Astrocyte (in vitro differentiated cells and primary cell): ENCODE measurements around the gene B9D1.

Experiments
- CTCF ChIP-seq: IDR thresholded peaks from 2 replicates; pipeline ENCODE4 v1.5.1; 2011; ENCODE audit warnings: low read depth, mild to moderate bottlenecking, inconsistent platforms, low read length, moderate library complexity; ENCODE audit not compliant: insufficient read depth
- EZH2 ChIP-seq: IDR thresholded peaks from 2 replicates; pipeline ENCODE4 v1.6.1; 2012; ENCODE audit warnings: mild to moderate bottlenecking, low read length, inconsistent platforms; ENCODE audit not compliant: insufficient read depth

DNA sequence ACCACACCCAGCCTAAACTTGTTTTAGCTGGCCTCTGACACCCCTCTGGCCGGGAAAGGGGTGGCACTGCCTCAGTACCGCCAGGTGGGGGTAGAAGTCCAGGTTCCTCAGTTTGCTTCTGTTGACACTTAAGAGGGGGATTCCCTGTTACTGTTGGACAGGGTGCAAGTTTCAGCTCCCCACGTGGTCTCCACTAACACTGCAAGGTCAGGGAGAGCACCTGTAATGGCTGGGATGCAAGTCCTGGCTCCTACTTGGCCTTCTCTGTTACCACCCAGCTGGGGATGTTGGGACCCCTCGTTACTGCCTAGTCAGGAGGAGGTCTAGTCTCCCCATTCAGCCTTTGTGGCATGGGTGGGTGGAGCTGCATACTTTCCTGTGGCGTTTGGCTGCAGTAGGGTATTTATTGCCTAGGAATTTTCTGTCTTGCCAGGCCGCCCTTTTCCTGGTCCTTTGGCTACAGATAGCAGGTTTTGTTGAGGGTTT lies 35.1 kb upstream of the B9D1 start:
- TF ChIP-seq CTCF = no peak
- no peak for TF ChIP-seq EZH2
